HG03280 (cell line): ENCODE measurements around the gene RHOD.

ENCODE experiments used
- ATAC-seq: cut with Tn5 transposase; IDR thresholded peaks from one replicate; pipeline ENCODE4 v1.9.1; 2021; ENCODE audit warnings: mild to moderate bottlenecking, moderate library complexity; ENCODE audit not compliant: unreplicated experiment

Gene RHOD

DNA sequence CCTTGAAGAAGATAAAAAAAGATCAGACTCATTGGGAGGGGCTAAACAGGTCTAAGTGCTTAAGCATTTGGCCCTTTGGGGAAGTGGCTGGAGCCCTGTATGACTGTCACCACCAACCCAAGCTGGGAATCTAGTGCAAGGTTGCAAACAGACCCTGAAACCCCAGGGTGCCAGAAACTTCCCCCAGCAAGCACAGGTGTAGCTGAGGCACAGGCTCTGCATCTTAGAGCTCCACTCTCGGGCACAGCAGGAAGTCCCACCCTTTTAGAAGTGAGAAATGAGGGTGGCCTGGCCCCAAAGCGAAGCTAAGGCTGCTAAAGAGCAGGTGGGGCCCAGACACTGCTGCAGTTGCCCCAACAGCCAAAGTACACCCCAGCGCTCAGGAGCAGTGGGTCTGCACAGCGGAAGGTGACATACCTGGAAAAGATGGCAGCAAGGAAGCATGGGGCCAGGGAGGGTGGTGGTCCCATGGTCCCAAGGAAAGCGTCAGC, 56.6 kb downstream of the RHOD start:
- ATAC-seq: peak; percentile 50

DNA sequence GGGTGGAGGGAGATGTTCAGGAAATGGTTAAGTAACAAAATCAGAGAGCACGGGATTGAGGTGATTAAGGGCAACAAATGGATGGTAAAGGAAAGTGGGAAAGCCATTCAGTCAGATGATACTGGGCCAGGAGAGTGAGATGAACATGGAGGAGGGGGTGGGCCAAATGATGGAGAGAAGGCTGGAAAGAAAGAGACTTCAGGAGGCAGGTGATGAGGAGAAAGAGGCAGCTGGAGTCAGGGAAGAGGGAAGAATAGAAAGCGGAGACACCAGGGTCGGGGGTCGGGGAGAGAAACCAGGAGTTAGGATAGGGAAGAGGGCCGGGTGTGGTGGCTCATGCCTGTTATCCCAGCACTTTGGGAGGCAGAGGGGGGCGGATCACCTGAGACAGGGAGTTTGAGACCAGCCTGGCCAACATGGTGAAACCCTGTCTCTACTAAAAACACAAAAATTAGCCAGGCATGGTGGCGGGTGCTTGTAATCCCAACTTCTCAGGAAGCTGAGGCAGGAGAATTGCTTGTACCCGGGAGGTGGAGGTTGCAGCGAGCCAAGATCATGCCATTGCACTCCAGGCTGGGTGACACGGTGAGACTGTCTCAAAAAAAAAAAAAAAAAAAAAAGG, 57.7 kb downstream of the RHOD start:
- ATAC-seq: no peak

DNA sequence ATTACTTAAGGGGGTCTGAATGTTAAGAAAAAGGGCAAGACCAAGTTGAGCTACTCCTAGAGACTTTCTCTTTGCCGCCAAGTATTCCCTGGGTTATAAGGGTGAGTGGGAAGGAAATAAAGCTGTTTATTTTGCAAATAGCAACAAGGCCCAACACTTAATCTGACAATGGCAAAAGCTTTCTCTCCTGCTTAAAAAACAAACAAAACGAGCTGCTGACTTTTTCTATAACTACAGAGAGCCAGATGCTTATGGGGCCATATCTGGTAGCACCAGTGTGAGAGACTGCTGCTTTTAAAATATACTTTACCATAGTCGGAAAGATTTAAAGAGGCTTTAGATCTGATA, 60.1 kb downstream of the RHOD start:
- ATAC-seq: no peak

DNA sequence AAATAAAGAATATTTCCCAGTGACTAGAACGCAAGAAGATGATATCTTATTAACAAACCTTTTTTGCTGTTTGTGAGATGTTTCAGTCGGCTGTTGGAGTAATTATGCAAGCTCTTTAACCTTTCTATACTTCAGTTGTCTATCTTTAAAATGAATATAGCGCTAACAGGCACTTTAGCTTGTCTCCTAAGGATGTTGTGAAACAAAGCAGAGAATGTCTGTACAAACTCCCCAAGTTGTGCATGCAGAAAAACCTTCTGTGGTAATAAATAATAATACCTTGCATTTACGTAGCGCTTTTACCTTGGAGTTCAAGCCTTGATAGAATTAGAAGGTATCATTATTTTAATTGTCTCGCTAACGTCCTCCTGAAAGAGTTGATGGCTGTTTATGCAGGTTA, 60.5 kb downstream of the RHOD start:
- no peak for ATAC-seq

DNA sequence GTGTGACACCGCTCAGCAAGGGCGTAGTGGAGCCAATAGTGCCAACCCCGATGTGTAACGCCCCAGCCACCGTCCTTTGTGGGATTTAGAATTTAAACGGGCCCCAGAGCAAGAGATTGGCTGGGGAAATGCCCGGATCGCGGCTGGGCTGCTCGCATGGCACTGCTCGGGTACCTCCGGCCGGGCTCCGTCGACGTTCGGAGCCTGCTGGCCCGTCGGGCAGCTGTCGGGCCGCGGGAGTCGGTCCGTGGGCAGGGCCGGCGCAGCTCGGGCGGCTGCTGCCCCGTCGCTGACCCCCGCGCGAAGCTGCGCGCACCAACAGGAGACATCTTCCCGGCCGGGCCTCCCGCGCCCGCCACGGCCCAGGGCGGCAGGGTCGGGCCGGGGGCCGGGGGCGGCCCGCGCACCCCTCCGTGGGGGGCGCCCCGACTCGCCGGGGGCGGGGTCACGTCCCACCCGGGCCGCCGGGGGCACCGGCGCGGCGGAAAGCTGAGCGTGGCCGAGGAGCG, 61.1 kb downstream of the RHOD start:
- ATAC-seq: peak; percentile 7

DNA sequence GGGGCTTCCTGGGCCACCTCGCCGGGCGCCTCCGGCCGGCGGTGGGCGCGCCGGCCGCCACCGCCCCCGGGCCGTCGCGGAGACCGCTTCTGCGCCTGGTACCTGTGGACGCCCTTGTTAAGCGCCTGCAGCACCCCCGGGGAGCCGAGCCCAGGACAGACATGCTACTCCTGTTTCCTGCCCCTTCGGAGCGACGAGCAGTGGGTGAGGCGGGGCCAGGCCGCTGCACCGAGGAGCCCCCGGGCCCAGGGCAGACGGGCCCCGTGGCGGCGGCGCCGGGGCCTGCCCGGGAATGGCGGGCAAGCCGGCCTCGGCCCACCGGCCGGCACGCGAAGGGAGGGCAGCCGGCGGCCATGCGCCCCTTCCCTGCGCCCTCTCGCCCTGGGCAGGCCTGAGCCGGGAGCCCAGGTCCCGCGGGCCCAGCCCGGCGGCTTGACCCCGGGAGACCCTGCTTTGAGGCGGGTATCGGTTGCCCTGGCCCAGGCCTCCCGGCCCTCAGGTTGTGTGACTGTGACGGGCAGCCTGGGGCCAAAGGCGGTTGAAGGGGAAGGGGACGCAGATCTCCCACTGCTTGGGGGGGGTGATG, 61.6 kb downstream of the RHOD start:
- ATAC-seq: peak; percentile 13

DNA sequence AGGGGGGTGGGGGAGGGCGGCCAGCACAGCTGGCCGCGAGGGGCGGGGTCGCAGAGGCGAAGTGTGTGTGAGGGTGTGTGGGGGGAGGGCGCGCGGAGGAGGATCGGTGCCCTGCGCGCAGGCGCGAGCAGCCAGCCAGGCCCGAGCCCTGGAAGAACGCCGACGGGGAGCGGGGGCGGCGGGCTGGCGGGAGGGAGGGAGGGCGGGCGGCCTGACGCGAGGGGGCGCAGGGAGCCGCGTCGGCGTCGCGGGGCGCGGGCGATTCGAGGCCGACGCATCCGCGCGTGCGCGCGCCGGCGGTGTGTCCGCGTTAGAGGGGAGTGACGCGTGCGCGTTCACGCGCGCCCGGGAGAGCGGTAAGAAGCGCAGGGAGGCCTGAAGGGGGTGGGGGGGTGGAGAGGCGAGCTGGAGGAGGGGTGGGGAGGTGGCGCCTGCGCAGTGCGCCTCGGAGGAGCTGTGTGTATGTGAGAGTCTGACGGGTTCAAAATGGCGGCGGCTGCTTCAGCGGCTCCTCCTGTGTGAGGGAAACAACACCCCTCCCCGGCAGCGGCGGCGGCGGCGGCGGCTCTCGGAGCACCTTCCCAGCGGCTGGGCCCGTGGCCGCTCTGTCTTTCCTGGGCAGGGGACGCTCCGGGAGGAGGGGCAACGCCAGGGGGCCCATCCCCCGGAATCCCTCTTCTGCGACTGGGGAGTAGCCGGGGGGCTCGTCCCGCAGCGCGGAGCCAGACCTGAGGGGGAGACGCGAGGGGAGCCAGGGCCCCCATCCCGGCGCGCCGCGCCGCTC, 62.3 kb downstream of the RHOD start, which contains the start of gene KDM2A:
TSS of gene KDM2A (plus strand) at position 463 of the 784 bp plus-strand sequence. CDS start 2,054 bp downstream, outside the sequence.
- peak; percentile 70 for ATAC-seq

DNA sequence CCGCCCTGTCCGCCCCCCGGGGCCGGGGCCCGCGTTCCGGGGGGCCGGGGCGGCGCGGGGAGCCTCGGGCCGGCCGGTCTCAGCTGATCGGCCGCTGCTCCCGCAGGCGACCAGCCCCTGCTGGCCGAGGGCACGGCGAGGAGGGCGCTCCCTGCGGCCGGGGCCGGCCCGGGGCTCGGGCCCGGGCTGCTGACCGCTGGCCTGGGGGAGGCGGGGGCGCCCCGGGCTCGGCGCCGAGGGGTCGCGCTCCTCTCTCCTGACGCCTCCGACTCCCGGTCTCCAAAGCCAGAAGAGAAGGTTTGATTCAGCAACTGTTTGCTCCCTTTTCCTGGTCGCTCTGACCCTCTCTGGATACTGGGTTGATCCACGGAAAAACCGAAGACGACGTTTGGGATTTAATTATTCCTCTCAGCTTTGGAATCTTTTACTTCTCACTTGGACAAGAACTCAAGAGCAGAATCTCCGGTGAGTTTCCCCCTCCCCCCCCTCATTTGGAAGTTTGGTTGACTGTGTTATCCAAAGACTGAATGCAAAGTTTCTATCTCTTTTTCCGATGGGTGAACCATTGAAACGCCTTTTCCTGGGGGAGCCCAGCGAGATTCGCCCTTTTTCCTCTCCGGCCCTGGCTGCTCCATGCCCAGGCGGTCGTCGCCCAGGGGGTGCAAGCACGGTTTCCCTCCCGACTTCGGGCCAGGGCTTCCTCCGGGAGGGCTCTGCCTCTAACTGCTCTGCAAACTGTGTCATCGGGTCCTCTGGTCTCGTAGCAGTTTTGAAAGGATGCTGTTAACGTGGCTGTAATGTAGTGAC, 63.1 kb downstream of the RHOD start:
- peak; percentile 10 for ATAC-seq

DNA sequence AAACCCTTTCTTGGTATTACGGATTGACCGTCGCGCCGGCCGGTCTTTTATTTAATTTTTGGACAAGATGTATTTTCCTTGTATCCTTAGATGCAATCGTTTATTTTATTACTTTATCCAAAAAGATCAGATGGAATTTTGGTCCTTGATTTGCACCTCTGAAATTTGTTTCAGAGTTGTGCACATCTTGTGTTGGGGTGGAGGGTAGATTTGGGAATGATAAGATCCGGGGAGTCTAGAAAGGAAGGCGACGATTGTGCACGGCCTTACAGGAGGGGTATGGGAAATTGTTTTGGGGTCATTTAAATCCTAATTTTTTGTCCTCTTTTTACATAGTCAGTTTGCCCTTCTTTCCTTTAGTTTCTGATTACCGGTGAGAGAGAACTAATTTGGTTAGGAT, 63.8 kb downstream of the RHOD start:
- no peak for ATAC-seq

DNA sequence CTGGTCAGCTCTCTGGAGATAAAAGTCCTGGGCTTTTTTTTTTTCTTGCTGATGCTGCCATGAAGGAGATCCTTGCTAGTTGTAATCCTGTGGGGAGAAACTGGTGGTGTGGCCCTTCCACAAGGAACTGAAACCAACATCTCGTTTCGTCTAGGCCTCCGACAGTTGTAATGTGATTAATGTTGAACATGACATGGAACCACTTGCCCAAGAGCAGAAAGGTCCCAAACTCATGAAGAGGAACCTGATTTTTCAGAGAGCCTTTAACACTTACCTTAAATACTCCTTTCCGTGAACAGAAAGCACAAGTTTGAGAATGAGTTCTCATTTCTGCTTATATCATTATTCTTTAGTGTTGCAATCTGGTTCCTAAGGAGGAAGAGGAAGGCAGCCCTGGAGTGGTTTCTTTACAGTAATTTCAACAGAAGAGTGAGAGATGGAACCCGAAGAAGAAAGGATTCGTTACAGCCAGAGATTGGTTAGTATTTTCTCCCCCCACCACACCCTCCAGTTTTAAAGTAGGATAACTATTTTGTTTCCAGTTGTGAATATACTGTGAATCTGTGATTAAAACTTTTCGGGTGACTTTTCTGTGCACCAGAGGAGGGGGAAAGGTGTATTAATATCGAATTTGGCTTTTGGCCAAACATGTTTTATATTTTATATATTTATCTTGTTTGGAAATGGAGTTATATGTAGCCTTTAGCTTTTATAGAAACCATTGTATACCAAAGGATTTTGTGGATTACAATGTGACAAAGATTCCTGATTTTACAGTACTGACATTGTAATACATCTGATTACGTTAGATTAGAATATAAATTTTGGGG, 64.4 kb downstream of the RHOD start:
- ATAC-seq: no peak
